CD14-positive monocyte (primary cell): ENCODE data around the gene PPP3R2. TPM values are rescaled to one million over a fixed set of nuclear protein-coding genes. Genes with fewer than 3 reads are reported as not detected.

Source experiments
- DNase-seq, 3 donors: peaks; one replicate each; pipeline ENCODE4 v3.0.0-alpha.2; 2011 to 2022
- H2AFZ ChIP-seq: 2 replicates; pipeline ENCODE4 v1.6.0; 2012; ENCODE audit warnings: mild to moderate bottlenecking, low read depth, low read length, inconsistent platforms; ENCODE audit not compliant: insufficient read depth, poor library complexity, severe bottlenecking
- H3K27ac ChIP-seq, 2 donors: 1 replicate in 1 of 2; 2 replicates in 1 of 2; pipeline ENCODE4 v1.5.1; 2012 to 2013; ENCODE audit warnings: low read length in 2 of 2, control low read depth in 1 of 2, inconsistent platforms in 1 of 2, low read depth in 1 of 2, mild to moderate bottlenecking in 1 of 2
- H3K27me3 ChIP-seq, 2 donors: one replicate each; pipeline versions ENCODE4 v1.6.0 to v1.6.1; 2011 to 2013; ENCODE audit warnings: low read length in 2 of 2; ENCODE audit not compliant: control insufficient read depth in 2 of 2, insufficient read depth in 2 of 2
- H3K36me3 ChIP-seq, 2 donors: replicated peaks in 1 of 2; 1 replicate in 1 of 2; 2 replicates in 1 of 2; pipeline versions ENCODE4 v1.5.1 to v1.6.1; 2012 to 2013; ENCODE audit warnings: low read length in 2 of 2, control low read depth in 1 of 2, inconsistent platforms in 1 of 2, mild to moderate bottlenecking in 1 of 2; ENCODE audit not compliant: insufficient read depth in 2 of 2, control insufficient read depth in 1 of 2
- H3K4me1 ChIP-seq, 2 donors: 1 replicate in 1 of 2; 2 replicates in 1 of 2; pipeline versions ENCODE4 v1.5.1 to v1.6.1; 2012 to 2013; ENCODE audit warnings: low read length in 2 of 2, control low read depth in 1 of 2, inconsistent platforms in 1 of 2, mild to moderate bottlenecking in 1 of 2, moderate library complexity in 1 of 2; ENCODE audit not compliant: insufficient read depth in 2 of 2, control insufficient read depth in 1 of 2
- H3K4me2 ChIP-seq: replicated peaks from 2 replicates; pipeline ENCODE3; 2012; ENCODE audit warnings: low read length, moderate library complexity, mild to moderate bottlenecking; ENCODE audit not compliant: poor library complexity, severe bottlenecking; ENCODE audit errors: extremely low read depth
- H3K4me3 ChIP-seq, 3 experiments: fragments of 200-600 bp in 1 of 3; sonication (generic) in 1 of 3; replicated peaks in 1 of 3; 1 replicate in 2 of 3; 2 replicates in 1 of 3; pipeline ENCODE4 v1.5.1; 2011 to 2013; ENCODE audit warnings: low read length in 3 of 3, mild to moderate bottlenecking in 3 of 3, control low read depth in 2 of 3, low read depth in 2 of 3, inconsistent platforms in 1 of 3, moderate library complexity in 1 of 3
- H3K79me2 ChIP-seq: 2 replicates; pipeline ENCODE4 v1.6.0; 2012; ENCODE audit warnings: mild to moderate bottlenecking, control low read depth, inconsistent platforms, low read length, moderate library complexity; ENCODE audit not compliant: insufficient read depth
- H3K9ac ChIP-seq: 2 replicates; pipeline ENCODE4 v1.6.0; 2017; ENCODE audit warnings: low read length, mild to moderate bottlenecking; ENCODE audit not compliant: insufficient read depth, poor library complexity, severe bottlenecking
- H3K9me3 ChIP-seq, 2 donors: replicated peaks in 1 of 2; 1 replicate in 1 of 2; 2 replicates in 1 of 2; pipeline versions ENCODE4 v1.5.1 to v1.6.1; 2012 to 2013; ENCODE audit warnings: low read length in 2 of 2, control low read depth in 1 of 2; ENCODE audit not compliant: control insufficient read depth in 1 of 2, insufficient read depth in 1 of 2
- H4K20me1 ChIP-seq: 2 replicates; pipeline ENCODE4 v1.6.0; 2012; ENCODE audit warnings: mild to moderate bottlenecking, low read length, control low read depth, moderate library complexity; ENCODE audit not compliant: insufficient read depth
- H3K27ac Mint-ChIP-seq, 7 donors: one replicate each; pipeline ENCODE4 v1.8.0; 2020; ENCODE audit warnings: mild to moderate bottlenecking in 7 of 7, mixed read lengths in 7 of 7, moderate library complexity in 6 of 7, inconsistent platforms in 2 of 7
- H3K27me3 Mint-ChIP-seq, 3 donors: one replicate each; pipeline ENCODE4 v1.8.0; 2021 to 2022; ENCODE audit warnings: low read depth in 3 of 3, mild to moderate bottlenecking in 3 of 3, mixed read lengths in 3 of 3, moderate library complexity in 3 of 3, inconsistent platforms in 1 of 3
- H3K36me3 Mint-ChIP-seq, 2 donors: one replicate each; pipeline ENCODE4 v1.8.0; 2020; ENCODE audit warnings: mixed read lengths in 2 of 2, inconsistent platforms in 1 of 2, mild to moderate bottlenecking in 1 of 2
- H3K4me1 Mint-ChIP-seq: one replicate; pipeline ENCODE4 v1.8.0; 2020; ENCODE audit warnings: mild to moderate bottlenecking, mixed read lengths
- H3K4me3 Mint-ChIP-seq, 2 donors: one replicate each; pipeline ENCODE4 v1.8.0; 2020; ENCODE audit warnings: mild to moderate bottlenecking in 2 of 2, mixed read lengths in 2 of 2, moderate library complexity in 1 of 2
- H3K9me3 Mint-ChIP-seq, 7 donors: one replicate each; pipeline ENCODE4 v1.8.0; 2020 to 2022; ENCODE audit warnings: mixed read lengths in 7 of 7, mild to moderate bottlenecking in 6 of 7, moderate library complexity in 6 of 7, inconsistent platforms in 2 of 7
- WGBS: methylation state at CpG from one replicate; pipeline ENCODE4 v1.1.5; 2013; ENCODE audit warnings: missing lambda C conversion rate; ENCODE audit not compliant: insufficient coverage; 5-methylcytosine and 5-hydroxymethylcytosine counted together
- intact Hi-C, 2 donors: fragments of 100-400 bp; cut with micrococcal nuclease; formaldehyde crosslinking; loops; one replicate each; pipeline versions ENCODE4 v1.15.0 to v1.15.1; 2023
- polyA plus RNA-seq, 3 donors: library from polyadenylated mRNA; depleted of rRNA in 1 of 3; unstranded in 2 of 3; stranded (reverse) in 1 of 3; fragments of 300-500 nt in 2 of 3; fragments of >200 nt in 1 of 3; fragmentation: Illumina TruSeq in 2 of 3; gene quantifications; 1 replicate in 2 of 3; 2 replicates in 1 of 3; pipeline ENCODE4 v1.2.3, GENCODE V29; 2012 to 2021
- TF ChIP-seq, protein P1 (sequence below): fragments of 200-600 bp; IDR thresholded peaks from one replicate; pipeline ENCODE4 v1.8.0; 2022; ENCODE audit warnings: antibody characterized with exemption, mild to moderate bottlenecking

The PPP3R2 gene
- polyA plus RNA-seq, 3 donors, result 0.11 TPM; not detected in 2

DNA sequence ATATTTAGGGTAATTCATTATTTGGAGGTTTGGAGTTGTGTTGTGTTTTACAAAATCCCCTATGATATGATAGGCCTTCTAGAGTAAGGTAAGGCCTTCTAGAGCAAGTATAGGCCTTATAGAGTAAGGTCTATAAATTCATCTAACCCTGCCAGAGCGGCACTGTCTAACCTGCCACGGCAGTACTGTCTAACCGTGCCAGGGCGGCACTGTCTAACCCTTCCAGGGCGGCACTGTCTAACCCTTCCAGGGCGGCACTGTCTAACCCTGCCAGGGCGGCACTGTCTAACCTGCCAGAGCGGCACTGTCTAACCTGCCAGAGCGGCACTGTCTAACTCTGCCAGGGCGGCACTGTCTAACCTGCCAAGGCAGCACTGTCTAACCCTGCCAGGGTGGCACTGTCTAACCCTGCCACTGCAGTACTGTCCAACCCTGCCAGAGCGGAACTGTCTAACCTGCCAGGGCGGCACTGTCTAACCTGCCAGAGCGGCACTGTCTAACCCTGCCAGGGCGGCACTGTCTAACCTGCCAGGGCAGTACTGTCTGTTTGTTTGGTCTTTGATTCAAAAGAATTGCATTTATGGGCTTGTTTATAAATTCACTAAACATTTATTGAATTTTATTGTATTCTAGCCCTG lies 51.6 kb downstream of the PPP3R2 start:
- WGBS, result 97% methylated on average over 12 of the region's 14 CpGs
- Histone ChIP-seq H3K9me3 (no peaks in the 10 kb centered on the region), H4K20me1 (peaks cover 16% of the 10 kb centered on the region), H3K4me1 (no peaks in the 10 kb centered on the region), H3K79me2 (peaks cover 5% of the 10 kb centered on the region), H3K36me3 (peaks cover 86 to 98% of the 10 kb centered on the region in 2 donors), H3K9ac (no peak overlapping the region), H2AFZ (no peak overlapping the region), H3K27ac (no peak overlapping the region), H3K4me2 (no peak overlapping the region), H3K27me3 (no peaks in the 10 kb centered on the region), H3K4me3 (no peak overlapping the region)
- no peaks in the 10 kb centered on the region for H3K27me3 Mint-ChIP-seq
- peaks cover 0 to 2% (median 0%) of the 10 kb centered on the region in 7 donors for H3K9me3 Mint-ChIP-seq
- intact Hi-C loops, result no loop called here
- H3K36me3 Mint-ChIP-seq, result peaks cover 45 to 59% of the 10 kb centered on the region in 2 donors
- DNase-seq, result no peak
- H3K4me1 Mint-ChIP-seq, result no peaks in the 10 kb centered on the region
- TF ChIP-seq, protein P1, sequence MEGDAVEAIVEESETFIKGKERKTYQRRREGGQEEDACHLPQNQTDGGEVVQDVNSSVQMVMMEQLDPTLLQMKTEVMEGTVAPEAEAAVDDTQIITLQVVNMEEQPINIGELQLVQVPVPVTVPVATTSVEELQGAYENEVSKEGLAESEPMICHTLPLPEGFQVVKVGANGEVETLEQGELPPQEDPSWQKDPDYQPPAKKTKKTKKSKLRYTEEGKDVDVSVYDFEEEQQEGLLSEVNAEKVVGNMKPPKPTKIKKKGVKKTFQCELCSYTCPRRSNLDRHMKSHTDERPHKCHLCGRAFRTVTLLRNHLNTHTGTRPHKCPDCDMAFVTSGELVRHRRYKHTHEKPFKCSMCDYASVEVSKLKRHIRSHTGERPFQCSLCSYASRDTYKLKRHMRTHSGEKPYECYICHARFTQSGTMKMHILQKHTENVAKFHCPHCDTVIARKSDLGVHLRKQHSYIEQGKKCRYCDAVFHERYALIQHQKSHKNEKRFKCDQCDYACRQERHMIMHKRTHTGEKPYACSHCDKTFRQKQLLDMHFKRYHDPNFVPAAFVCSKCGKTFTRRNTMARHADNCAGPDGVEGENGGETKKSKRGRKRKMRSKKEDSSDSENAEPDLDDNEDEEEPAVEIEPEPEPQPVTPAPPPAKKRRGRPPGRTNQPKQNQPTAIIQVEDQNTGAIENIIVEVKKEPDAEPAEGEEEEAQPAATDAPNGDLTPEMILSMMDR, result no peak
- no peak overlapping the region for H3K27ac Mint-ChIP-seq
- H3K4me3 Mint-ChIP-seq, result no peak overlapping the region

Other genes starting within 250 kb of the PPP3R2 start
- not detected for gene BAAT, start 210.0 kb downstream of the PPP3R2 start, polyA plus RNA-seq
- 1 to 10 TPM; 1.9 to 4.9 (median 4.8) TPM for gene MRPL50, start 196.4 kb downstream of the PPP3R2 start, polyA plus RNA-seq
- gene ZNF189, start 196.1 kb downstream of the PPP3R2 start, polyA plus RNA-seq, result 1 to 10 TPM in 2 of 3 donors, under 1 TPM in 1; 0.72 to 1.8 (median 1.2) TPM
- gene ALDOB, start 159.2 kb downstream of the PPP3R2 start, polyA plus RNA-seq, result not detected
- 10 to 100 TPM in 2 of 3 donors, 1 to 10 TPM in 1; 7.2 to 35.2 (median 22.3) TPM for gene RNF20, start 61.1 kb downstream of the PPP3R2 start, polyA plus RNA-seq
- under 1 TPM; 0.11 to 0.39 (median 0.16) TPM for gene GRIN3A, start 143.7 kb upstream of the PPP3R2 start, polyA plus RNA-seq